ENCODE results near the gene AEBP1. TPM values are rescaled to one million over a fixed set of nuclear protein-coding genes. Genes with fewer than 3 reads are reported as not detected.

Gene AEBP1
- total RNA-seq, 1 experiment from 2014 or later, result 49.3 TPM

GRCh38 chr7:44105832-44106231 is 1.7 kb downstream of the AEBP1 start:
- Histone ChIP-seq H3K9ac (ENCODE audit: extremely low read depth, insufficient read length, low read length) (no peak overlapping the region), H3K4me1 (ENCODE audit: insufficient read depth, low read length) (no peaks in the 10 kb centered on the region; the same call in 1 of the 2 replicates)

More at GRCh38 chr7:44105832-44106231, 1.7 kb downstream of the AEBP1 start:
- no peak overlapping the region for H3T11ph ChIP-seq (ENCODE audit: low read length)
- Mint-ChIP-seq H3K27ac (peak overlapping the region in 1 of 3 experiments; percentile 36; a peak in 1 of 7 replicates), H3K4me1 (peaks cover 11 to 15% of the 10 kb centered on the region in 2 experiments), H3K4me3 (peak overlapping the region; percentile 74 to 85), H3K27me3 (ENCODE audit: low read depth) (peaks cover 30% of the 10 kb centered on the region), H3K9me3 (no peaks in the 10 kb centered on the region), H3K36me3 (ENCODE audit: insufficient read depth in 1 of 3, low read depth in 3 of 3) (peaks cover 2 to 13% (median 11%) of the 10 kb centered on the region in 3 experiments; a peak in 5 of 7 replicates)
- no peak overlapping the region for H3K4ac ChIP-seq (ENCODE audit: low read depth, low read length)
- no peak overlapping the region for H3K23ac ChIP-seq (ENCODE audit: insufficient read length, low read depth, low read length)
- no peak overlapping the region for H3K4me2 ChIP-seq (ENCODE audit: insufficient read depth, insufficient read length, low read length)
- no peaks in the 10 kb centered on the region for H3K79me2 ChIP-seq (ENCODE audit: insufficient read depth, low read length)
- no CpG with 5 or more reads among the region's 2 CpGs for WGBS (ENCODE audit: extremely low coverage, insufficient read length, low lambda C conversion rate)
- H4K91ac ChIP-seq (ENCODE audit: insufficient read length, low read depth, low read length), result no peak overlapping the region
- no peak overlapping the region for H2AK5ac ChIP-seq (ENCODE audit: insufficient read length, low read length)
- H3K27ac ChIP-seq (ENCODE audit: insufficient read length, low read depth, low read length), result no peak overlapping the region
- H2BK12ac ChIP-seq (ENCODE audit: insufficient read length, low read depth, low read length), result no peak overlapping the region
- no peaks in the 10 kb centered on the region for H4K20me1 ChIP-seq (ENCODE audit: control insufficient read depth, insufficient read depth, insufficient read length)
- H2BK15ac ChIP-seq (ENCODE audit: low read depth, low read length), result no peak overlapping the region
- no peak for DNase-seq
- H2BK20ac ChIP-seq (ENCODE audit: low read depth, low read length, poor library complexity, severe bottlenecking), result no peak overlapping the region
- no peak overlapping the region for H3K18ac ChIP-seq (ENCODE audit: insufficient read length, low read depth, low read length)
- no peak overlapping the region for H3K56ac ChIP-seq (ENCODE audit: insufficient read length, low read depth, low read length)
- H3K27me3 ChIP-seq (ENCODE audit: insufficient read depth, low read length), result no peaks in the 10 kb centered on the region; the same call in 1 of the 2 replicates
- no peak overlapping the region for H2AFZ ChIP-seq (ENCODE audit: low read length)
- TF ChIP-seq, protein P1, sequence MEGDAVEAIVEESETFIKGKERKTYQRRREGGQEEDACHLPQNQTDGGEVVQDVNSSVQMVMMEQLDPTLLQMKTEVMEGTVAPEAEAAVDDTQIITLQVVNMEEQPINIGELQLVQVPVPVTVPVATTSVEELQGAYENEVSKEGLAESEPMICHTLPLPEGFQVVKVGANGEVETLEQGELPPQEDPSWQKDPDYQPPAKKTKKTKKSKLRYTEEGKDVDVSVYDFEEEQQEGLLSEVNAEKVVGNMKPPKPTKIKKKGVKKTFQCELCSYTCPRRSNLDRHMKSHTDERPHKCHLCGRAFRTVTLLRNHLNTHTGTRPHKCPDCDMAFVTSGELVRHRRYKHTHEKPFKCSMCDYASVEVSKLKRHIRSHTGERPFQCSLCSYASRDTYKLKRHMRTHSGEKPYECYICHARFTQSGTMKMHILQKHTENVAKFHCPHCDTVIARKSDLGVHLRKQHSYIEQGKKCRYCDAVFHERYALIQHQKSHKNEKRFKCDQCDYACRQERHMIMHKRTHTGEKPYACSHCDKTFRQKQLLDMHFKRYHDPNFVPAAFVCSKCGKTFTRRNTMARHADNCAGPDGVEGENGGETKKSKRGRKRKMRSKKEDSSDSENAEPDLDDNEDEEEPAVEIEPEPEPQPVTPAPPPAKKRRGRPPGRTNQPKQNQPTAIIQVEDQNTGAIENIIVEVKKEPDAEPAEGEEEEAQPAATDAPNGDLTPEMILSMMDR (conservative IDR thresholded peaks at IDR 0.05), result no peak
- no peak overlapping the region for H2BK120ac ChIP-seq (ENCODE audit: low read depth, low read length, poor library complexity, severe bottlenecking)
- H3K14ac ChIP-seq (ENCODE audit: insufficient read depth, low read length), result no peak overlapping the region
- no peak overlapping the region for H2BK5ac ChIP-seq (ENCODE audit: insufficient read length, low read length)
- no peaks in the 10 kb centered on the region for H3K79me1 ChIP-seq (ENCODE audit: insufficient read depth, low read depth, low read length, poor library complexity, severe bottlenecking)
- no peak overlapping the region for H4K8ac ChIP-seq (replicated peaks; ENCODE audit: insufficient read length, low read depth, low read length)
- H4K5ac ChIP-seq (ENCODE audit: insufficient read length, low read depth, low read length), result no peak overlapping the region
- H3K23me2 ChIP-seq (ENCODE audit: insufficient read length, low read depth, low read length, poor library complexity, severe bottlenecking), result peaks cover 10% of the 10 kb centered on the region
- H3K9me3 ChIP-seq (ENCODE audit: control insufficient read depth, low read depth, low read length), result no peaks in the 10 kb centered on the region
